ENCODE results near the gene CDIP1.

Gene CDIP1

DNA sequence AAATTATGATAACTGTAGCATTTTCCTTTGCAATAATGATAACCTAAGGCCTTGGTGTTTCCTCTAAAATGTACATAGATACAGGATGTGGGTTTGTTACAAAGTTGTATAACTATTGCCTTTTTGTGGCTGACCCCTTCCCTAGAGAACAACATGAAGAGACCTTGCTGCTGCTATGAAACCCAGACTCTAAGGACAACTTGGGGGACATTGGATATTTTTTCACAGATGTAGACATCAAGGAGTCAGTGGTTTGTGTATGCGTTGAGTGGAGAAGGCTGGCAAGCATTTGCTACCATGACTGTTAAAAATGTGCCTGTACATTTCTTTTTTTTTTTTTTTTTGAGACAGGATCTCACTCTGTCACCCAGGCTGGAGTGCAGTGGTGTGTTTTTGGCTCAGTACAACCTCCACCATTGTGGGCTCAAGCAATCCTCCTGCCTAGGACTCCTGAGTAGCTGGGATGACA is 50.0 kb downstream of the CDIP1 start:
- DNase-seq (ENCODE audit: low read depth) = no peak

DNA sequence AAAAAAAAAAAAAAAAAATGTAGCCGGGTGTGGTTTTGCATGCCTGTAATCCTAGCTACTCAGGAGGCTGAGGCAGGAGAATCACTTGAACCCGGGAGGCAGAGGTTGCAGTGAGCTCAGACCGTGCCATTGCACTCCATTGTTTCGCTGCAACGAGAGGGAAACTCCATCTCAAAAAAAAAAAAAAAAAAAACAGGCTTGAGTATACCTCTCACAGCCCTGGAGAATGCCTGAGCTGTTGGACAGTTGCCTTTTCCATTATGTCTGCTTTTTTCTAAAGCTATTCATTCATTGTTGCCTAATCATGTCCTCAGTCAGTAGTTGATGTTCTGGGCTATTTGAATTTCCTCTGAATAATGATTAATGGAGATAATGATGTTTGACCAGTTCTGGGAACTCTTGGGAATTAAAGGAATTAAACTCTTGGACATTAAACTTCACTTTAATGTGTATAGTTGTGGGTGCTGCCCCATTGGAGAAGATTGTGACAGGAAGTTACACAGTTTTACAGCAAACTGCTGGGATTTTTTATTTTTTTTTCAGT is 50.5 kb downstream of the CDIP1 start:
- no peak for DNase-seq (ENCODE audit: low read depth)

DNA sequence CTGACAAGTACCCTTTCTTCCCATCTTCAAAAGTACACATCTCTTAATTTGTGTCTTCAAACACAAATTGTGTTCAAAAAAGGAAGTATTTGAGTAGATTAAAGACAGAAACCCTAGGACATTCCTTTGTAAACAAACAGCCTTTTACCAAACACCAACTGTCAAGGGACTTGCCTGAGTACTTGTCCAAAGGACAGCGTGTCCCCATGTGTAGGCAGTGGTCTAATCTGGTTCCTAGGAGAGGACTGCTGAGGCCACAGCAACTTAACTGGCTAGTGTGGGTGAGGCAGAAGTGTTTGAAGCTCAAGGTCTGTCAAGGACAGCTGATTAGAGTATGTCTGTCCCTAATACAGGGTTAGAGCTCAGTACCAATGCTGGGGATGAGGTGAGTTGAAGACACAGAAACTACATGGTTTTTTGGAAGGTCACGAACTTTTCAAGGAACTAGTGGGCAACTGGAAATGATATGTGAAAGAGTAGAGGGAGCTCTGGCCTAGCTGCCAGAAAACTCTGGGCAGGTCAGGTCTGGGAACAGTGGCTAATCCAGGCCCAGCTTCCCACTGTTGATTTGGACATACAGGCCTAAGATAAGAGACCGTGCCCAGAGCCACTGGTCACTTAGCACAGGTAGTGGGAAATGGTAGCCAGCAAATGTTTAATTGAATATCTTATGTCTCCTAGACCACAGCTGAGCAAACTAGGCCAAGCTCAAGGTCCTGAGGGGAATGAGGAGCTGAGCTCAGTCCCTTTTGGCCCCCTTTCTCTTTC is 52.3 kb downstream of the CDIP1 start:
- no peak for DNase-seq (ENCODE audit: low read depth)

DNA sequence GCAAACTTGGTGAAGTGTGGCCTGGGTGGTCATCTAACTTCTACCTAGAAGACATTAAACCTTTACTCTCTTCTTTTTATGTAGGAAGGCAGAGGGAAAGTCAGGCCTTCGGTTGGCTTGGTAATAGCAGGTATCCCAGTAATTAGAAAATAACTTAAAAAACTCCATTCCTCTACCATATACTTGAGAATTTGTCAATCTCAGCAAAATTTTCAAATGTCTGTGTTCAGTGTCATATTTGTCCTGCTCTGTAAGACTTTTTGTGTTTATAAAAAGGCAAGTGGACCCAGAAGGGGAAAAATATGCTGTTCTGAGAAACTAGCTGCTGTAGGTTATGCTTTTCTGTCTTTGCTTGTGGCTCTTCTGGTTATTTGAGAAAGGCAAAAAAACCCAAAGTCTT is 56.6 kb downstream of the CDIP1 start:
- no peak for DNase-seq (ENCODE audit: low read depth)

- DNase-seq (ENCODE audit: low read depth) = no peak
Observed at GRCh38 chr16:4481526-4481925, 57.0 kb downstream of the CDIP1 start.

GRCh38 chr16:4477966-4478365 is 60.6 kb downstream of the CDIP1 start:
- no peak for DNase-seq (ENCODE audit: low read depth)

DNA sequence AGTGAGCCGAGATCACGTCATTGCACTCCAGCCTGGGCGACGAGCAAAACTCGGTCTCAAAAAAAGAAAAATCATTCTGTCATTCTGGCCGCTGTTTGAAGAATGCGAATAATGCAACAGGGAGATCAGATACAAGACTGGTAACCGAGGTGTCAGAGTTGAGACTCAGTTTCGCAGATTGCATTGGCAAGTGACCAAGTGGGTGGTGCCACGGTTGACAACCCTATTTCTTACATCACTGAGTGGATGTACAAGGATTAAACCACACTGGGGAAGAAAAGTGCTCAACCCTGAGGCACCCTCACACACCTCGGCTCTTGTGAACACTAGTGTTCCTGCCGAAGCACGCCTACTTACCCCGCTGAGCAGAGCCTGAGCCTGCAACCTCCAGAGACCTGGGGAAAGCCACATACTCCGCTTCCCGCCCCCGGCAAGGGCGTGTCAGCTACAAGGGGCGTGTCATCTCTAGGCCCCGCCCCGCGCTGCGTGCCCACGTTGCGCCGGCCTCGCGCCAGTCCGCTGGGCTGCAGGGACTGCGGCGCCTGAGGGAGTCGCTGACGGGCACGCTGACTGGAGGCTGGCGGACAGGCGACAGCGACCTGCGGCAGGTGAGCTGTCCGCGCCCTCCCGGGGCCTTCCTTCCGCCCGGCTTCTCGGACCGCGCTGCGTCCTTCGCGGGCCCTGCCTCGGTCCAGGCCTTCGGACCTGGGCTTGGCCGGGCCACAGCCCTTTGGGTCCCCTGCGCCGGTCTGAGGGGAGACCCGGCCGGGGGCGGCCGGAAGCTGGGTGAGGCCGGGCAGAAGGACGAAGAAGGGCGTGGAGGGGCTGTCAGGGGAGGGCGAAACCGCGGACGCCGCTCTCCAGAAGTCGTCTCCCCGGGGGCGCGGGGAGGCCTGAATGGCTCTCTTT is 62.4 kb downstream of the CDIP1 start, which contains the start of gene HMOX2:
HMOX2 (plus strand) TSS at position 519 of the 909 bp plus-strand sequence. CDS start 29,127 bp downstream, outside the sequence.
- peak; percentile 85 for DNase-seq (ENCODE audit: low read depth)

DNA sequence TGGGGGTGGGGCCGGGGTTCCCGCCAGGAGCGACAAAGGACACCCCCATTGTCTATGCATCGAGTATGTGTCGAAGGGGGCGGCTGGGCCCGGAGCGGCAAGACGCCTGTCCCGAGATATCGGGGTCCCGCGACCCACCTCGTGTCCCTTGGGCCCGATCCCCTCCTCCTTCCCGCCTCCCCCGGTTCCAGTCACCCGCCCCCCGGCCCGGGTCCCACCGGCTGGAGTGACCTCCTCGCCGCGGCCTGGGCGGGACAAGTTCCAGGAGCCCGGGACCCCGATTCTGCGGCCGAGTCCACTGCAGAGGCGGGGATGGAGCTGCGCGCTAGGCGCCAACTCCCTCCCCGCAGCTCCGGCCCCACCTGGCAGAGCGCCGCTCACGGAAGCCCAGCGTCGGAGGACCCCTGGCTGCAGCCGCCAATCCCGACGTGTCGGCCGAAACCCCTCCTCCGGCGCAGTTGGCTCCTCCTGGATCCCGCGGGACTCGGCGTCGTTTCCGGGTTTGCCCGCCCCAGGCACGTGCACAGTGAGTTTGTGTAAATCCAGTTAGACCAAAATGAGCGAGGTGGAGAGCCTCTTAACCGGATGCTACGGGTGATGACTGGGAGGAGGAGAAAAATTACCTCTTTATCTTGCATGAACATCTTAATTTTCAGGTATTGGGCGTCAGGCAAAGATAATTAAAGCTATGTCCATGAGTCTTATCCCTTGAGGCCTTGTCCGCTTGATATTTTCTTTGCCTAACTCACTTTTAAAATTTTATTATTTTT is 64.2 kb downstream of the CDIP1 start, which contains the start of gene NMRAL1:
NMRAL1 (minus strand) TSS at position 434 of the 770 bp plus-strand sequence. CDS start 493 bp downstream, outside the sequence.
- peak; percentile 82 for DNase-seq (ENCODE audit: low read depth)

GRCh38 chr16:4472880-4473279 is 65.7 kb downstream of the CDIP1 start:
- no peak for DNase-seq (ENCODE audit: low read depth)

GRCh38 chr16:4471869-4472268 is 66.7 kb downstream of the CDIP1 start:
- no peak for DNase-seq (ENCODE audit: low read depth)

DNA sequence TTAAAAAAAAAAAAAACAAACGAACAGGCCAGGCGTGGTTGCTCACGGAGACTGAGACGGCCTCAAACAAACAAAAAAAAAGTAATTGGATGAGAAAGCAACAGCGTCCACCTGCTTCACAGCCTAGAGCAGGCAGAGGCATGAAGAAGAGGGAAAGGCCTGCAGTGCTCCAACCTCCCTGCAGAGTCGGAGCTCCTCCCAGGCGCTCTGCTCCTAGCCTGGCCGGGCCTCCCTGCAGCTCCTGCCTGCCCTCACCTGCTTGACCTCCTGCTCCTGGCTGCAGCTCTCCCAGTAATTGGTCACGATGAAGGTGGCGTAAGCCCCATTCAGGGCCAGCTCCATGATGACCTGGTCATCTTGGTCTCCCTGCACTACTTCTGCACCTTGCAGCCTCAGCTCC is 69.6 kb downstream of the CDIP1 start:
- DNase-seq (ENCODE audit: low read depth) = no peak

DNA sequence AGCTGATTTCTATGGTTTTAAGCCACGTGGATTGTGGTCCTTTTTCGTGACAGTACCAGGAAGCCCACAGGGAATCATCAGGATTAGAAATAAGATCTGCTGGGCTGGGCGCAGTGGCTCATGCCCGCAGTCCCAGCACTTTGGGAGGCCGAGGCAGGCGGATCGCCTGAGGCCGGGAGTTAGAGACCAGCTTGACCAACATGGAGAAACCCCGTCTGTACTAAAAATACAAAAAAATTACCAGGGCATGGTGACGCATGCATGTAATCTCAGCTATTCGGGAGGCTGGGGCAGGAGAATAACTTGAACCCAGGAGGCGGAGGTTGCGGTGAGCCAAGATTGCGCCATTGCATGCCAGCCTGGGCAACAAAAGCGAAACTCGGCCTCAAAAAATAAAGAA is 70.7 kb downstream of the CDIP1 start:
- no peak for DNase-seq (ENCODE audit: low read depth)

- no peak for DNase-seq (ENCODE audit: low read depth)
Observed at GRCh38 chr16:4465977-4466779, 72.4 kb downstream of the CDIP1 start.

GRCh38 chr16:4463522-4464163 is 74.9 kb downstream of the CDIP1 start:
- no peak for DNase-seq (ENCODE audit: low read depth)

- no peak for DNase-seq (ENCODE audit: low read depth)
Observed at GRCh38 chr16:4461250-4462085, 77.1 kb downstream of the CDIP1 start.

DNA sequence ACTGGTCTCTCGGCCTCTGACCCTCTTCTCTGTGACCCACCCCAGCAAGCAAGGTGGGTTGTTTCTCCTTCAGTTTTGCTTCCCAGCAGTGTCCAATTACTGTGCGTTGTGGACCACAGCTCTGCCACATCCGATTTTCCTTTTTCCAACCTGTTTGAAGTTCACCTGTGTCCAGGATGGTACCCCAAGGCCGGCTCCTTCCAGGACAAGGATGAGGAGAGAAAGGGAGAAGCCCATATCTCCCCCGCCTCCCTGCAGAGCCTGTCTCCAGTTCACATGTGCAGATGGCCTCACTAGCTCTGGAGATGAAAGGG is 77.7 kb downstream of the CDIP1 start:
- DNase-seq (ENCODE audit: low read depth) = no peak
